Measurements from ENCODE around the gene C11orf58. TPM values are rescaled to one million over a fixed set of nuclear protein-coding genes. Genes with fewer than 3 reads are reported as not detected.

C11orf58 gene
- polyA plus RNA-seq, 1 donor from 2014 or later: 226 TPM

DNA sequence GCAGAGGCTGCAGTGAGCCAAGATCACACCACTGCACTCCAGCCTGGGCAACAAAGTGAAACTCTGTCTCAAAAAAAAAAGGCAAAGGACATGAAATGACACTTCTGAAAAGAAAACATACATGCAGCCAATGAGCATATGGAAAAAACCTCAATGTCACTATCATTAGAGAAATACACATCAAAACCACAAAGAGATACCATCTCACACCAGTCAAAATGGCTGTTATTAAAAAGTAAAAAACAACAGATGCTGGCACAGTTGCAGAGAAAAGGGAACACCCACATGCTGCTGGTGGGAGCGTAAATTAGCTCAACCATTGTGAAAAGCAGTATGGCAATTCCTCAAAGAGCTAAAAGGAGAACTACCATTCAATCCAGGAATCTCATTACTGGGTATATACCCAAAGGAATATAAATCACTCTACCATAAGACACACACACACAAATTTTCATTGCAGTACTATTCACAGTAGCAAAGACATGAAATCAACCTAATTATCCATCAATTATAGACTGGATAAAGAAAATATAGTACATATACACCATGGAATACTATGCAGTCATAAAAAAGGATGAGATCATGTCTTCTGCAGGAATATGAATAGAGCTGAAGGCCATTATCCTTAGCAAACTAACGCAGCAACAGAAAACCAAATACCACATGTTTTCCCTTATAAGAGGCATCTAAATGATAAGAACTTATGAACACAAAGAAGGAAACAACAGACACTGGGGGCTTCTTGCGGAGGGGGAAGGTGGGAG is 15.7 kb upstream of the C11orf58 start:
- Histone ChIP-seq H3K4me3 (ENCODE audit: low read length) (no peak overlapping the region), H3K9ac (ENCODE audit: low read length) (no peak overlapping the region), H3K9me2 (ENCODE audit: insufficient read depth, low read length) (no peaks in the 10 kb centered on the region), H3K36me3 (ENCODE audit: insufficient read depth, low read length) (no peaks in the 10 kb centered on the region), H3K27ac (ENCODE audit: low read length) (no peak overlapping the region), H2AFZ (ENCODE audit: low read depth, low read length) (no peak overlapping the region), H4K20me1 (ENCODE audit: insufficient read depth) (no peaks in the 10 kb centered on the region), H3K27me3 (ENCODE audit: insufficient read depth, low read depth, low read length) (no peaks in the 10 kb centered on the region), H3K4me2 (ENCODE audit: low read length) (no peak overlapping the region), H3K9me3 (ENCODE audit: low read length) (no peaks in the 10 kb centered on the region), H3F3A (ENCODE audit: insufficient read depth, low read length, poor library complexity, severe bottlenecking) (no peaks in the 10 kb centered on the region), H3K79me2 (replicated peaks; ENCODE audit: insufficient read depth, low read length) (no peaks in the 10 kb centered on the region)
- TF ChIP-seq RAD21 (conservative IDR thresholded peaks at IDR 0.05) (no peak), SMC3 (conservative IDR thresholded peaks at IDR 0.05; ENCODE audit: poor library complexity) (no peak), POLR2AphosphoS5 (IDR thresholded peaks at IDR 0.05) (no peak), MXI1 (conservative IDR thresholded peaks at IDR 0.05; ENCODE audit: poor library complexity, severe bottlenecking) (no peak), TAF1 (IDR thresholded peaks at IDR 0.05; ENCODE audit: low read depth) (no peak), EZH2 (IDR thresholded peaks at IDR 0.05; ENCODE audit: borderline replicate concordance, insufficient read depth, low read length, poor library complexity, severe bottlenecking) (no peak), EP300 (conservative IDR thresholded peaks at IDR 0.05; ENCODE audit: poor library complexity, severe bottlenecking) (no peak)
- TF ChIP-seq, protein P1, sequence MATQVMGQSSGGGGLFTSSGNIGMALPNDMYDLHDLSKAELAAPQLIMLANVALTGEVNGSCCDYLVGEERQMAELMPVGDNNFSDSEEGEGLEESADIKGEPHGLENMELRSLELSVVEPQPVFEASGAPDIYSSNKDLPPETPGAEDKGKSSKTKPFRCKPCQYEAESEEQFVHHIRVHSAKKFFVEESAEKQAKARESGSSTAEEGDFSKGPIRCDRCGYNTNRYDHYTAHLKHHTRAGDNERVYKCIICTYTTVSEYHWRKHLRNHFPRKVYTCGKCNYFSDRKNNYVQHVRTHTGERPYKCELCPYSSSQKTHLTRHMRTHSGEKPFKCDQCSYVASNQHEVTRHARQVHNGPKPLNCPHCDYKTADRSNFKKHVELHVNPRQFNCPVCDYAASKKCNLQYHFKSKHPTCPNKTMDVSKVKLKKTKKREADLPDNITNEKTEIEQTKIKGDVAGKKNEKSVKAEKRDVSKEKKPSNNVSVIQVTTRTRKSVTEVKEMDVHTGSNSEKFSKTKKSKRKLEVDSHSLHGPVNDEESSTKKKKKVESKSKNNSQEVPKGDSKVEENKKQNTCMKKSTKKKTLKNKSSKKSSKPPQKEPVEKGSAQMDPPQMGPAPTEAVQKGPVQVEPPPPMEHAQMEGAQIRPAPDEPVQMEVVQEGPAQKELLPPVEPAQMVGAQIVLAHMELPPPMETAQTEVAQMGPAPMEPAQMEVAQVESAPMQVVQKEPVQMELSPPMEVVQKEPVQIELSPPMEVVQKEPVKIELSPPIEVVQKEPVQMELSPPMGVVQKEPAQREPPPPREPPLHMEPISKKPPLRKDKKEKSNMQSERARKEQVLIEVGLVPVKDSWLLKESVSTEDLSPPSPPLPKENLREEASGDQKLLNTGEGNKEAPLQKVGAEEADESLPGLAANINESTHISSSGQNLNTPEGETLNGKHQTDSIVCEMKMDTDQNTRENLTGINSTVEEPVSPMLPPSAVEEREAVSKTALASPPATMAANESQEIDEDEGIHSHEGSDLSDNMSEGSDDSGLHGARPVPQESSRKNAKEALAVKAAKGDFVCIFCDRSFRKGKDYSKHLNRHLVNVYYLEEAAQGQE (IDR thresholded peaks at IDR 0.05; ENCODE audit: borderline replicate concordance): no peak
- TF ChIP-seq, protein P2, sequence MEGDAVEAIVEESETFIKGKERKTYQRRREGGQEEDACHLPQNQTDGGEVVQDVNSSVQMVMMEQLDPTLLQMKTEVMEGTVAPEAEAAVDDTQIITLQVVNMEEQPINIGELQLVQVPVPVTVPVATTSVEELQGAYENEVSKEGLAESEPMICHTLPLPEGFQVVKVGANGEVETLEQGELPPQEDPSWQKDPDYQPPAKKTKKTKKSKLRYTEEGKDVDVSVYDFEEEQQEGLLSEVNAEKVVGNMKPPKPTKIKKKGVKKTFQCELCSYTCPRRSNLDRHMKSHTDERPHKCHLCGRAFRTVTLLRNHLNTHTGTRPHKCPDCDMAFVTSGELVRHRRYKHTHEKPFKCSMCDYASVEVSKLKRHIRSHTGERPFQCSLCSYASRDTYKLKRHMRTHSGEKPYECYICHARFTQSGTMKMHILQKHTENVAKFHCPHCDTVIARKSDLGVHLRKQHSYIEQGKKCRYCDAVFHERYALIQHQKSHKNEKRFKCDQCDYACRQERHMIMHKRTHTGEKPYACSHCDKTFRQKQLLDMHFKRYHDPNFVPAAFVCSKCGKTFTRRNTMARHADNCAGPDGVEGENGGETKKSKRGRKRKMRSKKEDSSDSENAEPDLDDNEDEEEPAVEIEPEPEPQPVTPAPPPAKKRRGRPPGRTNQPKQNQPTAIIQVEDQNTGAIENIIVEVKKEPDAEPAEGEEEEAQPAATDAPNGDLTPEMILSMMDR (IDR thresholded peaks at IDR 0.05; ENCODE audit: poor library complexity, severe bottlenecking): no peak

DNA sequence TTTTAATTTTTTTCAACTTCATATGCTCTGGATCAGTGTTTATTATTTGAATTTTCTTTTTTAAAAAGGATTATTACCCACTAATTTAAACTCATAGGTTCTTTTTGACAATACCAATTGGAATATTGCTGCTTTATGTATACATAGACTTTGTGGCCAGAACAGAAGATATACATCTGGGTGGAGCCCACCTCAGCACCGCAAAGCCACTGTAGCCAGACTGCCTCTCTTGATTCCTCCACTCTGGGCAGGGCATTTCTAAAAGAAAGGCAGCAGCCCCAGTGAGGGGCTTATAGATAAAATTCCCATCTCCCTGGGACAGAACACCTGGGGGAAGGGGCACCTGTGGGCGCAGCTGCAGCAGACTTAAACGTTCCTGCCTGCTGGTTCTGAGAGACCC is 10.6 kb upstream of the C11orf58 start:
- Histone ChIP-seq H3F3A (ENCODE audit: insufficient read depth, low read length, poor library complexity, severe bottlenecking) (no peaks in the 10 kb centered on the region), H3K27me3 (ENCODE audit: insufficient read depth, low read depth, low read length) (no peaks in the 10 kb centered on the region), H3K4me2 (ENCODE audit: low read length) (no peak overlapping the region), H3K9me2 (ENCODE audit: insufficient read depth, low read length) (no peaks in the 10 kb centered on the region), H3K4me3 (ENCODE audit: low read length) (no peak overlapping the region), H2AFZ (ENCODE audit: low read depth, low read length) (no peak overlapping the region), H3K36me3 (ENCODE audit: insufficient read depth, low read length) (no peaks in the 10 kb centered on the region), H3K9me3 (ENCODE audit: low read length) (no peaks in the 10 kb centered on the region), H4K20me1 (ENCODE audit: insufficient read depth) (no peaks in the 10 kb centered on the region), H3K79me2 (replicated peaks; ENCODE audit: insufficient read depth, low read length) (no peaks in the 10 kb centered on the region), H3K9ac (ENCODE audit: low read length) (no peak overlapping the region), H3K27ac (ENCODE audit: low read length) (no peak overlapping the region)
- TF ChIP-seq RAD21 (conservative IDR thresholded peaks at IDR 0.05) (no peak), TAF1 (IDR thresholded peaks at IDR 0.05; ENCODE audit: low read depth) (no peak), EZH2 (IDR thresholded peaks at IDR 0.05; ENCODE audit: borderline replicate concordance, insufficient read depth, low read length, poor library complexity, severe bottlenecking) (no peak), POLR2AphosphoS5 (IDR thresholded peaks at IDR 0.05) (no peak), EP300 (conservative IDR thresholded peaks at IDR 0.05; ENCODE audit: poor library complexity, severe bottlenecking) (no peak), MXI1 (conservative IDR thresholded peaks at IDR 0.05; ENCODE audit: poor library complexity, severe bottlenecking) (no peak), SMC3 (conservative IDR thresholded peaks at IDR 0.05; ENCODE audit: poor library complexity) (no peak)
- TF ChIP-seq, protein P2 (IDR thresholded peaks at IDR 0.05; ENCODE audit: poor library complexity, severe bottlenecking): no peak
- TF ChIP-seq, protein P1 (IDR thresholded peaks at IDR 0.05; ENCODE audit: borderline replicate concordance): no peak
